ENCODE results near the gene PCID2.

Gene PCID2

DNA sequence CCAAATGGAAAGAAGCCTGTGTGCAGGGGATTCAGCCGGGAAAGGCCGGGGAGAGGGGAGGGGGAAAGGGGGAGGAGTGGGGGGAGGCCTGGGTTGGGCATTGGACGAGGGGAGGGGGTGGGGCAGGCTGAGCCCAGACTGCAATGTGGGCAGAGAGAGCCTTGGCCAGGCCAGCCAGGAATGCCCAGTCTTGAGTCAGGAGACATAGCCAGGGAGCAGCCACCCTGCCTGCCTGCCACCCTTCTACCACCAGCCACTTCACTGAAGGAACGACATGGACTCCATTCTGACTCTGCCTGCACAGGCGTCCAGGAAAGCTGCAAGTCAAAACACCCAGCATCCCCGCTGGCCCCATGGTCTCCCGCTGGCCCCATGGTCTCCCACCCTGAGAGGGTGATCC, 49.5 kb downstream of the PCID2 start:
- TF ChIP-seq, protein P1, sequence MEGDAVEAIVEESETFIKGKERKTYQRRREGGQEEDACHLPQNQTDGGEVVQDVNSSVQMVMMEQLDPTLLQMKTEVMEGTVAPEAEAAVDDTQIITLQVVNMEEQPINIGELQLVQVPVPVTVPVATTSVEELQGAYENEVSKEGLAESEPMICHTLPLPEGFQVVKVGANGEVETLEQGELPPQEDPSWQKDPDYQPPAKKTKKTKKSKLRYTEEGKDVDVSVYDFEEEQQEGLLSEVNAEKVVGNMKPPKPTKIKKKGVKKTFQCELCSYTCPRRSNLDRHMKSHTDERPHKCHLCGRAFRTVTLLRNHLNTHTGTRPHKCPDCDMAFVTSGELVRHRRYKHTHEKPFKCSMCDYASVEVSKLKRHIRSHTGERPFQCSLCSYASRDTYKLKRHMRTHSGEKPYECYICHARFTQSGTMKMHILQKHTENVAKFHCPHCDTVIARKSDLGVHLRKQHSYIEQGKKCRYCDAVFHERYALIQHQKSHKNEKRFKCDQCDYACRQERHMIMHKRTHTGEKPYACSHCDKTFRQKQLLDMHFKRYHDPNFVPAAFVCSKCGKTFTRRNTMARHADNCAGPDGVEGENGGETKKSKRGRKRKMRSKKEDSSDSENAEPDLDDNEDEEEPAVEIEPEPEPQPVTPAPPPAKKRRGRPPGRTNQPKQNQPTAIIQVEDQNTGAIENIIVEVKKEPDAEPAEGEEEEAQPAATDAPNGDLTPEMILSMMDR (IDR thresholded peaks at IDR 0.05; ENCODE audit: insufficient read depth, missing control alignments): no peak
- no peak for DNase-seq (ENCODE audit: insufficient read length, low spot score)
- no peak for FAIRE-seq

- DNase-seq (ENCODE audit: insufficient read length, low spot score) (no peak), FAIRE-seq (no peak)
- TF ChIP-seq, protein P1 (IDR thresholded peaks at IDR 0.05; ENCODE audit: insufficient read depth, missing control alignments): no peak
Observed at GRCh38 chr13:113157929-113158747, 50.3 kb downstream of the PCID2 start, which contains the start of gene PROZ. PROZ (plus strand) TSS chr13:113158648; CDS start chr13:113158661, 13 bp downstream.

GRCh38 chr13:113157206-113157928, 51.1 kb downstream of the PCID2 start:
- DNase-seq (ENCODE audit: insufficient read length, low spot score) (no peak), FAIRE-seq (no peak)
- TF ChIP-seq, protein P1 (IDR thresholded peaks at IDR 0.05; ENCODE audit: insufficient read depth, missing control alignments): no peak

GRCh38 chr13:113155982-113156655, 52.4 kb downstream of the PCID2 start:
- TF ChIP-seq, protein P1 (IDR thresholded peaks at IDR 0.05; ENCODE audit: insufficient read depth, missing control alignments): no peak
- DNase-seq (ENCODE audit: insufficient read length, low spot score) (no peak), FAIRE-seq (no peak)

DNA sequence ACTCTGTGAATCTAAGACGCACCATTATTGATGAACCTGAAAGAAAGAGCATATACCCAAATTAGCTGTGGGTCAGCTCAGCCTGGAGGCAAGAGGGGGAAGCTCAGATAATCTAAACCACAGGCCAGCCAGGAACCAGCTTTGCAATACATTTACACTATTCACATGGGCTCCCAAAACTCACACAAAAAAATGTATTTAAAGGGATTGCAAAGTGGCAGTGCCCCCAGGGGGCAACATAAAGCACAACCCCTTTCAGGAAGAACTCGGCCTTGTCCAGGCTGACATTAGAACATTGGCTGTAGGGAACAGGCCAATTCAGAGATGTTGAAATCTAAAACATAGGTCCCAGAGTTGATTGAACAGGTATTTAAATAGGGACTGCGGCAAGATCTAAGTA, 53.3 kb downstream of the PCID2 start:
- TF ChIP-seq, protein P1 (IDR thresholded peaks at IDR 0.05; ENCODE audit: insufficient read depth, missing control alignments): no peak
- FAIRE-seq (no peak), DNase-seq (ENCODE audit: insufficient read length, low spot score) (no peak)

DNA sequence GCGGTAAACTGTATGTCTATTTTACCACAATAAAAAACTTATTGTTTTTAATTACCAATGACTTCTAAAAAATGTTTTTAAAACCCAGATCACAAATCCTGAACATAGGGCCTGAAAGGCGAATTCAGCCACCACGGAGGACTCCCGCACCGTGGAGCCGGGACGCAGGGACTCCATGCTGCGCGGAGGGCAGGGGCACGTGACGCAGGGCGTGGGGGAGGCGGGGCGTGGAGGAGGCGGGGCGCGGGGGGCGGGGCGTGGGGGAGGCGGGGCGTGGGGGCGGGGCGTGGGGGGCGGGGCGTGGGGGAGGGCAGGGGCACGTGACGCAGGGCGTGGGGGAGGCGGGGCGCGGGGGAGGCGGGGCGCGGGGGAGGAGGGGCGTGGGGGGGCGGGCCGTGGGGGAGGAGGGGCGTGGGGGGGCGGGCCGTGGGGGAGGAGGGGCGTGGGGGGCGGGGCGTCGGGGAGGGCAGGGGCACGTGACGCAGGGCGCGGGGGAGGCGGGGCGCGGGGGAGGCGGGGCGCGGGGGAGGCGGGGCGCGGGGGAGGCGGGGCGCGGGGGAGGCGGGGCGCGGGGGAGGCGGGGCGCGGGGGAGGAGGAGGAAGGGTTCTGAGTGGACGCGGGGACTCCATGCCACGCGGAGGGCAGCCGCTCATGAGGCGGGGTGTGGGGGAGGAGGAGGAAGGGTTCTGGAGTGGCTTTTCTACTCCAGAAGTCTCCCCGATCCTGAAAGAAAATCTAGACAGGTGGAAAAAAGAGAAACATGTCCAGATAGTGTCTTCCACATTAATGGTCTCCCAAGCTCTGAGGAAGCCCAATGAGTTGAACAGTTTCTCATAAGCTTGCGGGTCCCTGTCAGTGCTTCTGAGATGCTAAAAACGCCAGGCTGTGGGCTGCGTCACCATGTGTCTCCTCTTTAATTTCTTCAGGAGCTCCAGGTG, 54.4 kb downstream of the PCID2 start:
- FAIRE-seq: no peak
- TF ChIP-seq, protein P1 (IDR thresholded peaks at IDR 0.05; ENCODE audit: insufficient read depth, missing control alignments): no peak
- DNase-seq (ENCODE audit: insufficient read length, low spot score): peak; percentile 66
